GM12872 (cell line): ENCODE data around the gene DSC1.

ENCODE experiments used
- TF ChIP-seq, protein P1 (sequence below): IDR thresholded peaks from 3 replicates; pipeline ENCODE4 v1.5.1; 2011; ENCODE audit warnings: low read depth, mild to moderate bottlenecking, low read length, moderate library complexity; ENCODE audit not compliant: insufficient read depth

The DSC1 gene

DNA sequence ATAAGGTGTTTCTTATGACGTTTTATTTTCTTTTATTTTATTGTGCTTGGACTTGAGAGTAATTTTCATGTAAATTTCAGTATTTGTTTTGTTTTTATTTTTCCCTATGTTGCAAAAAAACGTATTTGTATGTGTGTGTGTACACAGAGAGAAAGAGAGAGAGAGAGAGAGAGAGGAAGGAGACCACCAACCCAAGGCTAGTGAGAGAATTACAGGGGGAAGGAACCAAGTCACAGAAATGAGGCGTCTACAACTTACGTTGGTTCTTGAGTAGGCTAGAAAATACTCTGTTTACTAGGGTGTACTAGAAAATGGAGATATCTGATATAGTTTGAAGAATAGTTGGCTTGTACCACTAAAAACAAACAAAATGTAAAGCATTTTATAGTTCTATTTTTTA, 7.7 kb upstream of the DSC1 start:
- TF ChIP-seq, protein P1, sequence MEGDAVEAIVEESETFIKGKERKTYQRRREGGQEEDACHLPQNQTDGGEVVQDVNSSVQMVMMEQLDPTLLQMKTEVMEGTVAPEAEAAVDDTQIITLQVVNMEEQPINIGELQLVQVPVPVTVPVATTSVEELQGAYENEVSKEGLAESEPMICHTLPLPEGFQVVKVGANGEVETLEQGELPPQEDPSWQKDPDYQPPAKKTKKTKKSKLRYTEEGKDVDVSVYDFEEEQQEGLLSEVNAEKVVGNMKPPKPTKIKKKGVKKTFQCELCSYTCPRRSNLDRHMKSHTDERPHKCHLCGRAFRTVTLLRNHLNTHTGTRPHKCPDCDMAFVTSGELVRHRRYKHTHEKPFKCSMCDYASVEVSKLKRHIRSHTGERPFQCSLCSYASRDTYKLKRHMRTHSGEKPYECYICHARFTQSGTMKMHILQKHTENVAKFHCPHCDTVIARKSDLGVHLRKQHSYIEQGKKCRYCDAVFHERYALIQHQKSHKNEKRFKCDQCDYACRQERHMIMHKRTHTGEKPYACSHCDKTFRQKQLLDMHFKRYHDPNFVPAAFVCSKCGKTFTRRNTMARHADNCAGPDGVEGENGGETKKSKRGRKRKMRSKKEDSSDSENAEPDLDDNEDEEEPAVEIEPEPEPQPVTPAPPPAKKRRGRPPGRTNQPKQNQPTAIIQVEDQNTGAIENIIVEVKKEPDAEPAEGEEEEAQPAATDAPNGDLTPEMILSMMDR, result no peak

DNA sequence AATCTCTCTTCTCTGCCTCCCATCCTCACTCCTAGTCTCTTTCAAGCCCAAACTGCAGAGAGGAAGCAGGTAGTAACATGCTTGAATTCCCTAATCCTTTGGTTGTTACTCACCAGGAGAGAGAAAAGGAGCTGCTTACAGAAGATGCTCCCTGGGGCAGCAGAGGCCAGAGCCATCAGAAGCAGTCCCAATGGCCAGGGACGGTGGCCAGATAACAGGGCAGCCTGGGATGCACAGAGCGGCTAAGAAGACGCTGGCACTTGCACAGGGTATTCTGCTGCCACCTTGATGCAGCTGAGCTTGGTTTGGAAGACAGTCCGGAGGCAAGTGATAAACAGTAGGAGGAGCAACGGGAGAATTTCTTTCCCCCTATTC, 250 bp downstream of the DSC1 start:
- TF ChIP-seq, protein P1, result no peak

DNA sequence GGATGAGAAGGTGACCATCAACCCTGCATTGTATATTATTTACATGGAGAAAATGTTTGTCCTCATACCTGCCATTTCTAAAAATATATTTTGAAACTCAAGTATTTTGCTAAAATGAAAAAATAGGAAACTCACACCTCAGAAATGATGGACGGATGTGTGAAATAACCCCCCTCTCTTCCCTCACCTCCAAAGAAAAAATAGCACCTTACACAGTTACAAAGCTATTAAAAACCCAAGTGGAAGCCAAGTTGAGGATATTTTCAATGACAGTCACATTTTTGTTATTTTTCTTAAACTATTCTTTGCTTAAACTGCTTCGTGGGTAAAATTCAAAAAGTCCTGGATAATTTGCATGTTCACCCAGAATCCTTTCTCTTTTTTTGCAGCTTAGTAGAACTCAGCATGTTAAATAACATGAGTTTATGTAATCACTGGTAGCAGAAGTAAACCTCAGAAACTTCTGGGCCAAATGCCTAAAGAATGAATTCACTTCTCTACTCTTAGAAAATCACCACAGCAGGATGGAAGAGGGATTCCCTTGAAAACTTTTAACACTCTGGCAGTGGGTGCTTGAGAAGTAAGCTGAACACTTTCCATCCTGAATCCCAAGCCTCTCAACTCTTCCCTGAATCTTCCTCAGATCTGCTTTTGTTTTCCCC, 768 bp downstream of the DSC1 start:
- TF ChIP-seq, protein P1, result no peak

DNA sequence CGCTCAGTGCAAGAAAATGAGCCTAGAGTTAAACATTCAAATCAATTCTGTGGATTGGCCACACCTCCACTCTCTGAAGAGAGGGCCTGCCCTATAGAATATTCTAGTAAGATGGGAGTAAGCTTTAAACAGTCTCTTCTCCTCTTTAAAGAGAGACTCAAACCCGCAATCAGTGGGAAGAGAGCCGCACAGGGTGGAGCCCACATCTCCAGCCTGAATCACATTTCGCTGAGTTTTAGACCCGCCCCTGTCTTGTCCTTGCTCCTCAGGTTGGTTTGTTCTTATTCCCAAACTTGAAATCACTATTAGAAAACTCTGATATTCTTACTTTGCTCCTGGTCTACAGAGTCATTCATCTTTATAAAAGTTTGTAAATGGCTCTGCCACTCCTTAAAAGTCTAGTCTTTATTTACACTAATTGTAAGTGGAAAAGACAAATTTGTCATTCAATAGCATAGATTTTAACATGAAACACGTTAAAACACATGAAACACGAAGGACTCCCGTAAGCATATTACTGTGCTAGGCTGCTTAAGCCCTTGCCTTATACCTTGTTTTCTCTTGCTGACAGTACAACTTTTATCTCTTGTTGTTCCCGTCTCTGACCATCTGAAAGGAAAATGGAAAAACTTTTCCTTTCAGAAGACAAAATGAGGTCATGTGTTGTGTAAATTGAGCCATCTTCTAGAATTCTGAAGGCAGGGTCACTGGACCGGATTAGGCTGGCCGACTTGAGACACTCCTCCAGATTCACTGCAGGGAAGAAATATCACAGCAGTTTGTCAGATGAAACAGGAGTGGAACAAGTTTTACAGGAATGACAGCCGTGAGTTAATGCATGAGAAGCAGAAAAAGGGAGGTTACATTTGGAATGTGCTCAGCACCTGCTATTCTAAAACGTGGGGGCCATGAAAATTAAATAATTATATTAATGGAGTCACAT, 5.6 kb downstream of the DSC1 start:
- TF ChIP-seq, protein P1, result no peak

DNA sequence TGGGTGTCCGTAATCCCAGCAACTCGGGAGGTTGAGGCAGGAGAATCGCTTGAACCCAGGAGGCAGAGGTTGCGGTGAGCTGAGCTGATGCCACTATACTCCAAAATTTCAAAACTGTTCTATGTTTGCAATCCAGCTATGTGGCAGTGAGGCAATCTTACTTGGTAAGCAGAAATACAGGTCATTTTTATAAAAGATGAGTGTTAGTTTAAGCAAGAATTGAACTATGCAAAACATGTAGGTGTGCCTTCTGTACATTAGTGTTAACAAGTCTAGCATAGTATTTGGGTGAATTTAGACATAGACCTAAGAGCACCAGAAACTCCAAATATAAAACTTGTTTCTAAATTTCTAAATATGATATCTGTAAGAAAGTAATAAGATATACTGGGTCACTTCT, 7.2 kb downstream of the DSC1 start:
- TF ChIP-seq, protein P1, result no peak

DNA sequence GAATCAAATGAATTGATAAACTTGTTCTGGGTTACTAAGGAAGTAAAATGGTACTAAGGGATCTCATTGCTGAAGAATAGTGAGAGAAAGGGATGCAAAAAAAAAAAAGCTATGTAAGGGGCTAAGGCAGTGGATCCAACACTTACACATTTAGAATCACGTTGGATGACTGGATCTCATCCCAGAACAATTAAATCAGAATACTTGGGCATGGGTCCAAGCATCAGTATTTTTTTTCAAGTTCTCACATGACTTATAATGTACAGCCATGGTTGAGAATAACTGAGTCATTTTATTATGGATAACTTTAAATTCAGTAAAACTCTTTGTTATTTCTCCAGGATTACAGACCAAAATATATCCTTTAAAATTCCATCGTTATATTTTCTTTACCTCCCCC, 8.5 kb downstream of the DSC1 start:
- TF ChIP-seq, protein P1, result no peak

DNA sequence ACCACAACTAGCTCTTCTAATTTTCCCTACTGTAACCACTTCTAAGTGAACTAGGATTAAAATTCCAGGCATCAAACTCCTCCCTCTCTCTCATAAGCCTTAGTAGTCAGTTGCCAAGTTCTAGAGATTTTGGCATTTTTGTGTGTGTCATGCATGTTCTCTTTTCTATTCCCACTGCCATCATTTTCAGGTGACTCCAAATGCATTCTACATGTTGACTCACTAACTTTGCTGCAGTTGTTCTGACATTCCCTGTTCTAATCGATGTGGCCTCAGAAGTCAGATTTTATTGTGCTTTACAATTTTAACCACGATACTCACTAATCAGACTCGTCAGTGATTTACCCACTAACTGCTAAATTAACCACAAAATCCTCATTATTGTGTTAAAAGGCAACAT, 13.3 kb downstream of the DSC1 start:
- TF ChIP-seq, protein P1, result no peak
